HG02610 (cell line): ENCODE measurements around the gene NRN1.

Experiments used
- ATAC-seq: cut with Tn5 transposase; IDR thresholded peaks from one replicate; pipeline ENCODE4 v1.9.1; 2021; ENCODE audit warnings: mild to moderate bottlenecking, moderate library complexity; ENCODE audit not compliant: unreplicated experiment

NRN1 gene

DNA sequence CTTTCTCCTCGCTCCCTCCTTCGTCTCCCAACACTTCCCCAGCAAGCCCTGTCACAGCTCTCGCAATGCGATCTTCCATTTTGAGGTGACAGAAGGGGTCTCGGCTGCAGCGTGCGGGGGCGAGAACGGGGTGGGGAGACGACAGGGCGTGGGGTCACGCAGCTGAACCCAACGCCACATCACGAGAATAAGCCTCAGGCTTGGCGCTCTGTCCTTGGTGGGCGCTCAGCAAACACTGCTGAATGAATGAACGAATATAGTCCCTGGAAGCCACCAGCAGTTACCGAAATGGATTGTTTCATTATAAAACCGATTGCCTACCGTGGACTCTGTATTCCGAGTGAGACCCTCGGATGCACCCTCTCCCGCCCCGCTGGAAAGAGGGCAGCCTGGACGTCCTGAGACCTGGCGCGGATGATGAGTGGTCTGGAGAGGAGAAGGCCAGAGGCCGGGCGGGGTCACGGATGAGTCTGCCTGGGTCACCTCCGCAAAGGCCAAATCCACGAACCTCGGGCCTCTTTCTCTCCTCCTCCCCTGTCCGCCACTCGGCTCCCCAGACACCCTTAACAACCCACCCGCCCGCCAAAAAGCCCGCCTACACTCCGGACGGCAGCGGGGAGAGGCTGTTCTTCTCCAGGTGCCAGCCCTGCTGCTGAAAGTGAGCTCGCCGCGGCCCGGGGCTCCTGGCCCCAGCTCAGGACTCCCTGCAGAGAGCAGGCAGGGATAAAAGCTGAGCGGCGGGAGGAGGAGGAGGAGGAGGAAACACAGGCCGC, 3.7 kb downstream of the NRN1 start:
- no peak for ATAC-seq

DNA sequence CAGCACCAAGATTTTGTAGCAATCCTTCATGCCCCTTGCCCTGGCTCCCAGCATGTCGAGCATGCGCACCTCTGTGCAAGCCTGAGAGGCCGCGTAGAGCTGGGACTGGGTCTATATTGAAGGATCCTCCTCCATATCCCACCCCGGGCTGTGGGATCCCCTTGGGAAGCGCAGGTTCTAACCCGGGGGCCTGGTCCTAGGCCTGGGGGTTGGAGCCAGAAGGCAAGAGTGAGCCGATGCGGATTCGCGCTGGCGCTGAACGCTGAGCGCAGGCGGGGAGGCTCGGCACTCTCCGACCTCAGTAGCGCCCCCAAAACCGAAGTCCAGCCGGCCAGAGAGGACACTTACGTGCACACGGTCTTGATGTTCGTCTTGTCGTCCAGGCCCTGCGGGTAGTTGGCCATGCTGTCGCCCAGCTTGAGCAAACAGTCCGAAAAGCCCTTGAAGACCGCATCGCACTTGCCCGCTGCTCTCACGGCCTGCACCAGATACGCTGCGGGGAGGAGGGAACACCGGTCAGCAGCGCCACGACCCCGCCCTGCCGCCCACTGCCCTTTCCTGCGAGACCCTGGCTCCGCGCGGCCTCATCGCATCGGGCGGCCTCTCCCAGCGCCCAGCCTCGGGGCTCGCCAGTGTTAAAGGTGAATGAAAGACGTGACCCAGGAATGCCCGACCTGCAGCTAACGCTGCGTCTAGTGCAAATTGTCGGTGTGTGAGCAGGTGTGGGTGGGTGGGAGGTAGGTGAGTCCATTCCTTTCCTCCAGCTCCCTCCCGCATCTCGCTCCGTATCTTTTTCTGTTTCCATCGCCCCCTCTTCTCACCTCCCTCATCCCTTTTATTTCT, 4.5 kb downstream of the NRN1 start:
- ATAC-seq = no peak

DNA sequence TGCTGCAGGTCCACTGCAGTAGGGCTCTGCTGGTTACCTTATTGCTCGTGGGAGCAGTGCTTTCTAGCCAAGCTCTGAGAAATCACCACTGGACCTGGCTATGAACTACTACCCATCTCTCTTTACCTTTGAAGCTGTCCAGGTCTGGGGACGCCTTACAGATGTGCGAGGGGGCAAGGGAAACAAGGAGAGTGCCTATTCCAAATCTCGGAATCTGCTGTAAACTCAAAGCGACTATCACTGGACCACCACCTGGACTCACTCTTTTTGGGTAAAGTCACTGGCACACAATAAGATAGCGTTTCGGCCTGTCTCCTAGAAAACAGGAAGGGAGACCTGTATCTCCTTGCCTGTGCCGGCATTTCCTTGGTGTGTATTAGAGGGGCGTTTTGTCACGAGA, 5.3 kb downstream of the NRN1 start:
- no peak for ATAC-seq

DNA sequence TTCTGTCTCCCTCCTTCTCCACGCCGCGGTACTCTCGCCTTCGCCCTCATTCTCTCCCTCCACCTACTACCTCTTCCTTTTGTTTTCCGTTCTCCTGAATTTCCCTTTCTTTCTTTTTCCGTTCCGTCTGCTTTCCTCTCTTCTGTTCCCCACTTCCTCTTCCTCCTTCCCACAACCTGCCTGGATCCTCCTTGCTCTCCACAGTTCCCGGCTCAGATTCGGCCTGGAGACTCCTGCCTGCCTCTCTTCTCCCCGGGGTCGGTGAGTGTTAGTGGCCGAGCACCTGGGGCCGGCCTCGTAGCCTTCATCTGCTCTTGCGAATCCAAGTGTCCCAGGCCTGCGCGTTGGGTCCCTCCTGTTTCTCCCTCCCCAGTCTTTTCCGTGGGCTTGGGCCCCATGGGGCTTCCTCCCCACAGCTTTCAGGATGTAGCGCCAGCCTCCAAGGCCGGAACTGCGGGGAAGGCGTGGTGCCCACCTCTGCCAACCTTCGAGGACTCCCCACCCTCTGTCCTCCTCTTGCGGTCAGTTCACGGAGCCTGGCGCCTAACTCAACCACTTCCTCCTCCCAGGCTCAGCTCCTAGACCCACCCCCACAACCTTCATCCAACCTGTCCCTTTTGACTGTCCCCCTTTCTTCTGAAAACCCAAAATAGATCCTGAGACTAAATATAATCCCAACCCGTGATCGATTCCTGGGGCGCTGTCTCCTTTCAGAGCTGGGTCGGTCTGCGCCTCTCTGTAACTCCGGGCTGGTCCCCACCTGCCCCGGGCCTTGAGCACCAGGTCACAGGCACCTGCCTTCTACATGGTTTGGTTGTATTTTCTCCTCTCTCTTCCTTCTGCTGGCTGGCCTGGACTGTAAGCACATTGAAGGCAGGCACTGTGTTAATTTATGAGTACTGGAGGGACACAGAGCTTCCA, 6.8 kb downstream of the NRN1 start:
- no peak for ATAC-seq

DNA sequence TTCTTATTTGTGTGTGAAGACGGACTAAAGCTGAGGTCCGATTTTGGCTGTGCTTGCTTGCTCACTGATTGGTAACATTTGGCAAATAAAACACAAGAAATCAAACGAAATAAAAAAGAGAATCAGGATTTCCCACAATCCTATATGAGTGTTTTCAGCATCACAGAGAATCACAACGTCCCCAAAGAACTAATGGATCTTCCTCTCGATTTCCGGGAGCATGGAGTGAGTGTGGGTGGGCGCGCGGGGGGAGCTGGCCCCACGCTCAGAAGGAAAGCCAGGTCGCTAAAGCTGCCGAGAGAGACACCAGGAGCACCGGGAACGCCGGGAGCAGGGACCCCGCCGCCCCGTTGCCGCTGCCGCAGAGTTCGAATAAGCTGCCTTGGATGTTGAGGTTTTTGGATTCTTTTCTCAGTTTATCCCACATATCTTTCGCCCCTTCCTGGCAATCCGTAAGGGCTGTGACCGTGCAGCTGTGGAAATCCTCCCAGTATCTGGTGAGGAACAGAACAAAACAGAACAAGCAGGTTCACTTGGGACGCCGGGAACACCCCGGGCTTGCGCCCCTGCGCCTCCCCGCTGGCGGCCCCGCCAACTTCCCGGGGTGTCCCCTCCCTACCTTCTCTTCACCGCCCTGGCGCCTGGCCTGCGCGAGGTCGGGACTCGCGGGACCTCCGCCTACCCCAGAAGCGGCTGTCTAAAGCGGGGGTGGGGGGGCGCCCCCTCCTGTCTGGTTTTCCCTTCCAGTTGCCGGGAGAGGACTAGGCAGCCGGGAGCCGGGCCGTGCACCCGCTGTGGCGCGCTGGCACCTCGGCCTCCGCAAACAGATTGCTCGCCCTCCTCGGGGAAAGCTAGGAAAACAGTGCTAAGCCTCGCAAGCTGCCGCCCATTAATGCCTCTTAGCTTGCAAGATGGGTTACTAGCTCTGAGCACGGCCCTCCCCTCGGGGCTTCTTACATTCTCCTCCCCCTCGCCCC, 7.7 kb downstream of the NRN1 start:
- ATAC-seq = no peak

DNA sequence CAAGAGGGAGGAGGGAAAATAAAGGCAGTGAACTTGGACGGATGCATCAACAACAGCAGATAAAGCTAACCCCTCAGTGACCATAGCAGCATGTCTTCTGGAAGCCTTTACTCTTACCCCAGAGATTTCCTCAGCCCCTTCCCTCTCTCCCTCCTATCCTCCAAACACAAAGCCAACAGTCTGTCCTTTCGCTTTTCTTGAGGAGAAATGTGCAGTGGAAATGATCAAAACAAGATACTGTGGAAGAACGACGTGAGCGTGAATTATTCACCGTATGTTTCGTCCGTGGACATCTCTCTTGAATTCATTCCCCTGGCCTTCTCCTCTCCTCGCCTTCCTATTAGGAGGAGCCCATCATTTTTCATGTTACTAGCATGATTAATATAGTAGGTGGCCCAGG, 8.5 kb downstream of the NRN1 start:
- ATAC-seq = no peak

DNA sequence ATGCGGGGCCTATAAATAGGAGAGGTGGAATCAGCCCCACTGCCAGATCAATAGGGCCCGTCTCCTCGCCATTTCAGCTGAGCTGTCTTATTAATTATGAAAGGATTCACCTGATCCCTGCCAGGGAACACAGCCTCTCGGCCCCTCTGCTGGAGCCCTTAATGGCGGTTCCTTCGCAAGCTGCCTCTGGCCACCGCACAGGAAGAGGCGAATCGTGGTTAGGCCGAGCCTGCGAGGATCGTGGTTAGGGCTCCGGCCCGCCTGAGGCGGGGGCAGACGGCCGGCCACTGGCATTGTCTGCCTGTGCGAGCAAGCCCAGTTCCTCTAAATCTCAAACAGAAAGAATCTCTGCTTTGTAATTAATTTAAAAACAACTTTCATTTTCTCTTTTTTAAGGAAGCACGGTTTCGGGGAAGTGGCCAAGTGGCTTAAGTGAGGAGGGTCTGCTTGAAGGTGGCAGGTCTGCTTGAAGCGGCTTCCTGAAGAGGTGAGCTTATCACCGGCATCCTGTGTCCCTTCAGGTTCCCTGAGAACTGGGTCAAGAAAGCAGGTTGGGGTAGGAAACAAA, 9.2 kb downstream of the NRN1 start:
- no peak for ATAC-seq

DNA sequence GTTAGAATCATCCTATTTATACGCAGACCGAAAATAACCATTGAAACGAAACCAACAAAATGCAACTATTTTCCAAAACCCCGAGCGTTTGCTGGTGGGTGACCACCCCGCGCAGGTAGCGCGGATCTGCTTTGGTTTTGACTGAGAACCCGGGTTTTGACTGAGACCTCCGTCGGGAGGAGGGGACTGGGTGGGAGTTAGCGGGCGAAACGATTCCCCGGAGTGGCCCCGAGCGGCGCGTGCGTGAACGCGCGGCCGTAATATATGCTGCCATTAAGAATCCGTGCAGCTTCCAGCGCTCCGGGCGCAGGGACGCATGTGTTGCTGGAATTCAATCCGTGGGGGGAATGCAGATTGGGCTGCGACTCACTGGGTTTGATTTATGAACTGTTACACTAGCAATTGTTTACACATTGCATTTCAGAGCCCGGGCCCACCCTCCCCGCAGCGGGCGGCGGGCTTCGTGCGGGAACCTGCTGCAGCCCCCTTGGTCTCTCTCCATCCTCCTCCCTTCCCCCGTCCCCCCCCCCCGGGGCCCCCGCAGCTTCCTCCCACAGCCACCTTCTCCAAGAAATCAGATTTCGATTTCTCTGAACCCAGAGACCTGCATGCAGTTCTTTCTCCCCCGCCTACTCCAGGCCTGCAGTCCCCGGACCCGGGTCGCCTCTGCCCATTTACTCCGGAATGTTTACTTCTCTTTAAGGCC, 9.9 kb downstream of the NRN1 start:
- ATAC-seq = no peak

DNA sequence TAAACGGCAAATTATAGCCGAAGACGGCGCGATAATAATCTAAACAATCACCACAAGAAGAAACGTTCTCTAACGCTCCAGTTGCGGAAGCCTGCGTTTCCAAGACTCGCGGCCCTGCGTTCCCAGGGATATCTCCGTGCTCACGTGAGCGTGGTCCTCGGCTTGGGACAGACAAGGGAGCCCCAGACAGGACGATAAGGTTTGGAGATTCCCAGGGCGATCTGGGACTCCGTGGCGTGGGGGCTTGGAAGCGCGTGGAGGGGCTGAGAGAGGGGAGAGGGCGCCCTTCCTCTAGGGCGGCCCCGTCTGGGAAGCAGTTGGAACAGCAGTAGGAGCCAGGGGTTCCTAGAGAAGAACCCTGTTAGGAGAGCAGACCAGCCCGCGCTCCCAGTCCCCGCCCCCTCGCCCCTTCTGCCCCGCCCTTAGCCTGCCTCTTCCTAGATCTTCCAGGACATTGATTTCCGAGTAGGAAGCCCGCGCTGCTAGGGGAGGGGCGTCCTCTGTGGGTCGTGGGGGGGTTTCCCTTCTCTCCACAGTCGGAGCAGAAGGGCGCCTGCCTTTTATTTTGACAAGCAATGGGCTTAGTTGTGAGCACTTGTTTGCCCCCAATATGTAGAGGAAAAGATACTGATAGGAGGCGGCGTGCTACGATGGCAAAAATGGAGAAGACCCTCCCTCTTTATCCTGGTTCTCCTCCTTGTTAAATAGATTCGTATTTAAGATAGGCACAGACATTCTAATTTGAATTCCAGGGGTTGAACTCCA, 10.6 kb downstream of the NRN1 start:
- ATAC-seq = no peak

DNA sequence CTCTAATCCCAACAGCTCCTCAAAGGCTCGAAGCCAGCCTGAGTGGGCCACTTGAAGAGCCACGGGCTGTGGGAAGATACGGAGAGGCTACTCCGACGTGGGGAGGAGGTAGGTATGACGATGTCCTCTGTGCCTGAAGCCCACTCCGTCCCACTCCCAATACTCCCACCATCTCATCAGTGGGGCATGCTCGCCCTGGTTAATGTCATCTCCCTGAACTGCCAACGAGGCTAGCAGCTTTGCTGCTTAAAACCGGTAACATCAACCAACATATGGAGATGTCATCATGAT, 11.1 kb downstream of the NRN1 start:
- ATAC-seq = no peak

DNA sequence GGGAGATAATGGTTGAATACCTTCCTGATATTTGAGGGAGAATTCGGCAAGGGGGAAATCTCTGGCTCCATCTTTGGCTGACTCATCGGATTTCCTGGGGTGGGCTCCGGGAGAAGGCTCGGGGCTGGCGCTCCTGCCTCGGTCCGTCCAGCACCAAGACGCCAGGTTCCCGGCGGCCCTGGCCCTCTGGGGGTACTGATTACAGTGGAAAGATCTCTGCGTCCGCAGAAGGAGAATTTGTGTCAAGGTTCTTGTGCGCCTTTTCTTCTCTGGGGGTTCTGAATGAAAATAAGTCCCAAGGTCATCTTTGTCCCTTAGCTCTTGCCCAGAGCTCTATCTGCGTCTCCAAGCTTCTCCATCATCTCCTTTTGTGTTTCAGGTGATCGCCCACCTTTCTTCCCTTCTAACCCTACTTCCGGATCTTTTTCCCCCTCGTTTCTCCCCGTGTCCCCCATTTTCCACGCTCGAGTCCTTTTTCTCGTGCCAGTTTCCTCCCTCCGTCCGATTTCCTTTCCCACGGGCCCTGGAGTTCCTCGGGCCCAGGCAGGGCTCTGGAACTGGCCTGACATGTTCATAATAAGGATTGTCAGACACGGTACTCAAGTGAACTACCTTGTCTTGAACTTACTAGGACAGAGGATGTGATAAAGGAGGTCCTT, 11.6 kb downstream of the NRN1 start:
- no peak for ATAC-seq

DNA sequence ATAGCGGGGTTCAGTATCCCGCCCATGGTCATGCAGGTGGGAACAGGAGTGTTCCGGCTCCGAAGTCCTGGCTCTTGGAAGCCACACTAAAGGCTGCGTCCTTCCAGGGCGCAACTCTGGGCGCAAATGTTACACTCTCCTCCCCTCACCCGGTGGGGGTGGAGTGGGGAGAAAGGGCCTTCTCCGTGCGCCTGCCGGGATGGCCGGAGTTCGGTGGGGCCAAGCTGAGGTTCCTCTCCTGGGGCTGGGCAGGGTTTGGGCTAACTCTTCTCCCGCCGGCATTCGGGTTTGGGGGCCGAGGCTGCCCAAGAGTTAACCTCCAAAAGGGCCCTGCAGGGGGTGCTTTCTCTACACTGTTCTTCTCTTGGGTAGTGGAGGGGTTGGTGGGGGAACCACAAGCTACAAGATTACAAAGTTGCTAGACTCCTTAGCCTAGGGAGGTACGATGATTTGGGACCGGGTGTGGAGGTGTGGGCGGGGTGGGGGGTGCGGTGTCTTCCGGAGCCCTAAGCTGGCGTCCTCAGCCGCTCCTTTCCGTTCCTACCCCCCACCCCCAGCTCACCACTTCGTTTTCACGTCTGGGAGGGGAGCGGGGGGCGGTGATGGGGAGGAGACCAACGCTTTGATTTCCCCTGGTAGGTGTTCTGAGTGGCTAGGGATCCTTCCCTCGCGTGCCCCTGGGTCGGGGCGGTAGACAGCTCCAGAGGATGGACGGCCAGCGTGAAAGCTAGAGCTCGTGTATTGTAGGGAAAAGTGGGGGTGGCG, 12.3 kb downstream of the NRN1 start:
- no peak for ATAC-seq

DNA sequence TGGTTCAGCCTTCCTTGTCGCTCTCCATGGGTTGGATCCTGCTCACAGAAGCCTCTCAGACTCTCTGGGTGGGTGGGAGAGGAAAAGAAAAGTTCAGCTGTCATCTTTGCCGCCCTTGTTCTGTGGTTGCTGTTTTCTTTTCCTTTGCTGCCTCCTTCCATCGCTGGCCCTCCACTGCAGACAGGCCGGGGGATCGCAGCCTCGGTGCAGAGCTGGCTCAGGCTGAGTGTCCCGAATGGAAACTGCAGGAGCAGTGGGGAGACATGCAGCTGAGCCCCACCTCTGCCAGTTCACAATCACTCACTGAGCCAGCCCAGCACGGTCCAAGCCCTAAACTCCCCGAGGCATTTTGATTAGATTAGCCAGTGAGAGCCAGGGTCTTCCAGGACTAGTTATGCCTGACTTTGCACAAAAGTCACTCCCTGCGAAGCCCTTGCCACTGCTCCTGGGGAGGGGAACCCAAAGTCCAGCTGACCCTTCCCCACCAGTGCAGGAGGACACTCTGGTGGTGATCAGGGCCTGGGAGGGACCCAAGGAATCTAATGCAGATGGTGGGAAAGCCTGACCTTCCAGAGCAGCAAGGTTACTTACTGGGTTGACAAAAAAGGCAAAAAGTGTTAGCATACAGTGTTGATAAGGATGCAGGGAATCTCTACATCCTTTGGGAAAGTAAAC, 14.0 kb downstream of the NRN1 start:
- ATAC-seq = no peak

DNA sequence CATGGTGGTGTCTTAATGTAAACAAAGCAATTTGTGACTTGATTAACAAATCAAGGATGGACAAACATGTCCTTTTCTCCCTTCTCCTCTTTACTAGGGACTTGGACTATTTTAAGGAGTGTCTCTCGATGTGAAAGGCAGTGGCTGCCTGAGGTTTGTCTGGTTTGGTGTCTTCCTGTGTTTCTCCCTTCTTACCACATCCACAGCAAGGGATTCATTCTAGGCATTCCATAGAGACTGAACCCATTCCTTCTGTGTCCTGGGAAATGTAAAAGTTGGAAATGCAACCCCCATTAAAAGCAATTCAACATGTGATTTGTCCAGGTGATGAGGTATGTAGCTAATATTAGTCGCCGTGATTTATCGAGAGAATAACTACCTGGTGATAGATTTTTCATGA, 15.9 kb downstream of the NRN1 start:
- no peak for ATAC-seq

DNA sequence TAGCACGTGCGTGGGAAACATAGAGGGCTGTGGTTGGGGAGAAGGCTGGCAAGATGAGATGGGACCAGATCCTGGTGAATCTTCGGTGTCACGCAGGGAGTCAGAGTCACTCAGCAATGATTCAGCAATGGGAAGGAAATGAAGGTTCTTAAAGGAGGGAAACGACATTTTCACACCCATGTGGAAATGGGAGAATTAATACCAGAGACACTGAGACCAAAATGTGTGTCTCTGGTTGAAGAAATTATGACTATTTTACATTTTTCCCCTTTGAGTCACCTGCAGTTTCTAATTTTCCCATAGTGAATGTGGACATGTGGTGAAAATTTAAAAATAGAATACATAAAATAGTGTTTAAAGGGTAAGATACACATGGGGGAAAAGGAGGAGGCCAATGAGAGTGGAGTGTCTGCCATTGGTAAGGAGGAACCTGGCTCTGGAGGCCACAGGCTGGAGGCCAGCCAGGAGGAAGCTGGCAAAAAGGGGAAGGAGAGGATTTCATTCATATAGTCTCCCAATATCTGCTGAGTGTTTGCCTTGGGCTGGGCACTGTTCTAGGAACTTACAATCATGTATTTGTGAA, 17.5 kb downstream of the NRN1 start:
- ATAC-seq = no peak

DNA sequence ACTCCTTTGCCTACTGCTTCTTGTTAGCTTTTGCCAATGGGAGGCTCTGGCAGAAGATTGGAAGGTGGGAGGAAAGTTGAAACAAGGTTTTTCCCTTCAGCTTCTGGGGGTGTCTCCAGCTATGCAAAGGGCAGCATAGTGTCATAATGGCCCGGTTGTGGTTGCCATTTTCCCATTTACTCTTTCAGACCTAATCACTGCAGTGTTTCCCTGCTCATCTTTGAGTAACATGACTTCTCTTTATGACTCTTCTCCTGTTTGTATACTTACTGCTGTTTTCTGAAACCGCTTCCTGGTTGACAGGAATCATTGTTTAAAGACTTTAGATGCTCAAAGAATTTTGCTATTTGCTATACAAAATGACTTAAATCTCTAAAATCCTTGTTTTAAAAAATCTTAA, 19.9 kb downstream of the NRN1 start:
- ATAC-seq = no peak
